HepG2 (cell line): ENCODE measurements around the gene OSBPL3. TPM values are rescaled to one million over a fixed set of nuclear protein-coding genes. Genes with fewer than 3 reads are reported as not detected.

Experiments
- ARID2 ChIP-seq: sonication (generic); formaldehyde crosslinking; IDR thresholded peaks from 2 replicates; pipeline ENCODE4 v1.8.1; 2022; ENCODE audit warnings: mild to moderate bottlenecking, missing genetic modification reagents, borderline replicate concordance
- CENPT ChIP-seq: sonication (generic); formaldehyde crosslinking; IDR thresholded peaks from 2 replicates; pipeline ENCODE4 v1.8.0; 2022; ENCODE audit warnings: low read depth, mild to moderate bottlenecking, moderate library complexity, missing genetic modification reagents
- FOSL1 ChIP-seq: sonication (generic); formaldehyde crosslinking; IDR thresholded peaks from 2 replicates; pipeline ENCODE4 v1.9.0; 2021; ENCODE audit warnings: missing genetic modification reagents, borderline replicate concordance
- MXI1 ChIP-seq: IDR thresholded peaks from 3 replicates; pipeline ENCODE4 v1.6.1; 2012; ENCODE audit warnings: low read depth, low read length, inconsistent platforms, borderline replicate concordance
- NFYC ChIP-seq: IDR thresholded peaks from 2 replicates; pipeline ENCODE4 v1.6.1; 2016; ENCODE audit warnings: missing genetic modification reagents, missing compliant biosample characterization
- NR0B2 ChIP-seq: sonication (generic); formaldehyde crosslinking; IDR thresholded peaks from 2 replicates; pipeline ENCODE4 v1.4.0; 2020; ENCODE audit warnings: mild to moderate bottlenecking, missing genetic modification reagents
- PBX2 ChIP-seq: IDR thresholded peaks from 2 replicates; pipeline ENCODE4 v1.6.1; 2016; ENCODE audit warnings: control low read depth
- PHF8 ChIP-seq: sonication (generic); formaldehyde crosslinking; IDR thresholded peaks from 2 replicates; pipeline ENCODE4 v1.5.0; 2020; ENCODE audit warnings: missing genetic modification reagents
- RFXAP ChIP-seq: sonication (generic); formaldehyde crosslinking; IDR thresholded peaks from 2 replicates; pipeline ENCODE4 v1.4.0; 2020; ENCODE audit warnings: missing genetic modification reagents, borderline replicate concordance
- RXRB ChIP-seq: IDR thresholded peaks from 2 replicates; pipeline ENCODE4 v1.6.1; 2016; ENCODE audit warnings: borderline replicate concordance, missing genetic modification reagents, missing compliant biosample characterization
- SNAPC2 ChIP-seq: sonication (generic); formaldehyde crosslinking; IDR thresholded peaks from 2 replicates; pipeline ENCODE4 v1.8.1; 2022; ENCODE audit warnings: mild to moderate bottlenecking, missing genetic modification reagents
- TMF1 ChIP-seq: sonication (generic); formaldehyde crosslinking; IDR thresholded peaks from 2 replicates; pipeline ENCODE4 v1.8.1; 2022; ENCODE audit warnings: low read depth, missing genetic modification reagents
- ZBTB14 ChIP-seq: sonication (generic); formaldehyde crosslinking; IDR thresholded peaks from 2 replicates; pipeline ENCODE4 v1.4.0; 2020; ENCODE audit warnings: missing genetic modification reagents
- ZBTB8A ChIP-seq: sonication (generic); formaldehyde crosslinking; IDR thresholded peaks from 2 replicates; pipeline ENCODE4 v1.4.0; 2020; ENCODE audit warnings: mild to moderate bottlenecking, low read depth, missing genetic modification reagents, borderline replicate concordance
- ZNF235 ChIP-seq: sonication (generic); formaldehyde crosslinking; IDR thresholded peaks from 2 replicates; pipeline ENCODE4 v1.8.1; 2023; ENCODE audit warnings: mild to moderate bottlenecking, missing genetic modification reagents, borderline replicate concordance
- ZNF274 ChIP-seq: sonication (generic); formaldehyde crosslinking; IDR thresholded peaks from 2 replicates; pipeline ENCODE4 v1.5.1; 2020; ENCODE audit warnings: mild to moderate bottlenecking, missing genetic modification reagents
- ZNF543 ChIP-seq: sonication (generic); formaldehyde crosslinking; IDR thresholded peaks from 2 replicates; pipeline ENCODE4 v1.4.0; 2020; ENCODE audit warnings: mild to moderate bottlenecking, missing genetic modification reagents
- ZNF547 ChIP-seq: sonication (generic); formaldehyde crosslinking; IDR thresholded peaks from 2 replicates; pipeline ENCODE4 v1.5.1; 2020; ENCODE audit warnings: mild to moderate bottlenecking, missing genetic modification reagents
- ZNF607 ChIP-seq: sonication (generic); formaldehyde crosslinking; IDR thresholded peaks from 2 replicates; pipeline ENCODE4 v1.5.1; 2020; ENCODE audit warnings: missing genetic modification reagents, mild to moderate bottlenecking, borderline replicate concordance
- ZNF644 ChIP-seq: IDR thresholded peaks from 2 replicates; pipeline ENCODE4 v1.6.1; 2016; ENCODE audit warnings: low read depth
- ZNF891 ChIP-seq: sonication (generic); formaldehyde crosslinking; IDR thresholded peaks from 2 replicates; pipeline ENCODE4 v1.5.0; 2020; ENCODE audit warnings: mild to moderate bottlenecking, missing genetic modification reagents
- polyA plus RNA-seq, 8 experiments: library from polyadenylated mRNA; depleted of rRNA in 3 of 8; stranded (reverse) in 7 of 8; unstranded in 1 of 8; fragments of >200 nt; fragmentation: Illumina TruSeq in 4 of 8; extraction: Trizol in 4 of 8; gene quantifications; 2 replicates each; pipeline versions ENCODE4 v1.2.1 to v1.2.3, GENCODE V29; 2011 to 2016; ENCODE audit warnings: low read depth in 4 of 8, missing spikeins in 1 of 8, mixed read lengths in 1 of 8; ENCODE audit not compliant: insufficient read depth in 1 of 8
- total RNA-seq, 5 experiments: library from RNA; depleted of rRNA; stranded (reverse); fragments of >200 nt; fragmentation: Illumina TruSeq; extraction: Trizol; gene quantifications; 2 replicates each; pipeline ENCODE4 v1.2.3, GENCODE V29; 2016; ENCODE audit warnings: low read depth in 1 of 5
- TF ChIP-seq, protein P1 (sequence below): sonication (generic); formaldehyde crosslinking; IDR thresholded peaks from 2 replicates; pipeline ENCODE4 v1.5.0; 2020; ENCODE audit warnings: mild to moderate bottlenecking, missing genetic modification reagents, moderate library complexity
- TF ChIP-seq, protein P2 (sequence below): sonication (generic); formaldehyde crosslinking; IDR thresholded peaks from 2 replicates; pipeline ENCODE4 v1.4.0; 2020; ENCODE audit warnings: missing genetic modification reagents

The OSBPL3 gene
- total and polyA plus RNA-seq, 2 of the 13 experiments (the other 11 are each of a cell fraction or from before 2014, with no cell fraction given): 8.8 to 28.9 TPM

DNA sequence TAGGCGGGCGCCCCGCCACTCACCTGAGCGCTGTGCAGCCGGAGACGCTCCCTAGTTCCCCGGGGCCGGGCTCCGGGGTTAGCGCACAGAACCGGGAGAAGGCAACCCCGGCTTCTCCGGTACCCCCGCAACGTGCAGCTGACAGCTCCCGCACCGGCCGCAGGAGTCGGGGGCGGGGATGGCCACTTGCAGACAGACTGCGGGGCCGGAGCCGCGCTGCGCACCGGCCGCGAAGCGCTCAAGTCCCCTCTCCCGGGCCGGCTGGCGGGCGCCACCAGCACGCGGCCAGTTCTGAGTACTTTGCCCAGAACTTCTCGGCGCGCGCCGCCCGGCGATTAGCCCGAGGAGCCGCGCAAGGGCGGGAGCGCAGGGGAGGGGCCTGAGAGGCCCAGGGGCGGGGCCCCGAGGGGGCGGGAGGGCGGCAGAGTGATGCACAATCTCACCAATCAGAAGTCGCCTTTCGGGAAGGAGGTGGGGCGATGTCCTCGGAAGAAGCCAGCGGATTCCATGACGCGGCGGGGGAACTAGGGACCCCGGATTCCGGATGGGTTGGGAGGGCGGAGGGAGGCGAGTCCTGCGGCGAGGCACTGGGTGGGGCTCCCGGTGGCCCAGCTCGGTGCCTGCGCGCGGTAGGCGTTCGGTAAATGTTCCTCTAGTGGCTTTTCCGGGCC lies at the start of gene OSBPL3 (continued):
- TF ChIP-seq, protein P1, sequence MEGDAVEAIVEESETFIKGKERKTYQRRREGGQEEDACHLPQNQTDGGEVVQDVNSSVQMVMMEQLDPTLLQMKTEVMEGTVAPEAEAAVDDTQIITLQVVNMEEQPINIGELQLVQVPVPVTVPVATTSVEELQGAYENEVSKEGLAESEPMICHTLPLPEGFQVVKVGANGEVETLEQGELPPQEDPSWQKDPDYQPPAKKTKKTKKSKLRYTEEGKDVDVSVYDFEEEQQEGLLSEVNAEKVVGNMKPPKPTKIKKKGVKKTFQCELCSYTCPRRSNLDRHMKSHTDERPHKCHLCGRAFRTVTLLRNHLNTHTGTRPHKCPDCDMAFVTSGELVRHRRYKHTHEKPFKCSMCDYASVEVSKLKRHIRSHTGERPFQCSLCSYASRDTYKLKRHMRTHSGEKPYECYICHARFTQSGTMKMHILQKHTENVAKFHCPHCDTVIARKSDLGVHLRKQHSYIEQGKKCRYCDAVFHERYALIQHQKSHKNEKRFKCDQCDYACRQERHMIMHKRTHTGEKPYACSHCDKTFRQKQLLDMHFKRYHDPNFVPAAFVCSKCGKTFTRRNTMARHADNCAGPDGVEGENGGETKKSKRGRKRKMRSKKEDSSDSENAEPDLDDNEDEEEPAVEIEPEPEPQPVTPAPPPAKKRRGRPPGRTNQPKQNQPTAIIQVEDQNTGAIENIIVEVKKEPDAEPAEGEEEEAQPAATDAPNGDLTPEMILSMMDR (CRISPR knock-in tag): peak; percentile 46
- peak; percentile 75; the same call in 2 of the 3 replicates for TF ChIP-seq MXI1
- TF ChIP-seq RFXAP (CRISPR knock-in tag): 0 out of 2 replicates have a peak, but pooled peaks have one; percentile 20
- peak; percentile 15; the same call in 1 of the 2 replicates for TF ChIP-seq ZNF891 (CRISPR knock-in tag)
- 0 out of 2 replicates have a peak, but pooled peaks have one; percentile 12 for TF ChIP-seq ZNF547 (CRISPR knock-in tag)
- TF ChIP-seq ZNF543 (CRISPR knock-in tag): peak; percentile 51; the same call in 1 of the 2 replicates
- no peak for TF ChIP-seq FOSL1 (CRISPR knock-in tag)
- TF ChIP-seq ZNF235 (CRISPR knock-in tag): 0 out of 2 replicates have a peak, but pooled peaks have one; percentile 30
- no peak for TF ChIP-seq ZBTB8A (CRISPR knock-in tag)
- TF ChIP-seq ZBTB14: peak; percentile 68
- 0 out of 2 replicates have a peak, but pooled peaks have one; percentile 38 for TF ChIP-seq ZNF274 (CRISPR knock-in tag)
- TF ChIP-seq, protein P2, sequence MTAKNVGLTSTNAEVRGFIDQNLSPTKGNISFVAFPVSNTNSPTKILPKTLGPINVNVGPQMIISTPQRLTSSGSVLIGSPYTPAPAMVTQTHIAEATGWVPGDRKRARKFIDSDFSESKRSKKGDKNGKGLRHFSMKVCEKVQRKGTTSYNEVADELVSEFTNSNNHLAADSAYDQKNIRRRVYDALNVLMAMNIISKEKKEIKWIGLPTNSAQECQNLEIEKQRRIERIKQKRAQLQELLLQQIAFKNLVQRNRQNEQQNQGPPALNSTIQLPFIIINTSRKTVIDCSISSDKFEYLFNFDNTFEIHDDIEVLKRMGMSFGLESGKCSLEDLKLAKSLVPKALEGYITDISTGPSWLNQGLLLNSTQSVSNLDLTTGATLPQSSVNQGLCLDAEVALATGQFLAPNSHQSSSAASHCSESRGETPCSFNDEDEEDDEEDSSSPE (CRISPR knock-in tag): peak; percentile 87
- 0 out of 2 replicates have a peak, but pooled peaks have one; percentile 15 for TF ChIP-seq ZNF644 (CRISPR knock-in tag)
- peak; percentile 34; the same call in 1 of the 2 replicates for TF ChIP-seq SNAPC2 (CRISPR knock-in tag)
- peak; percentile 69 for TF ChIP-seq ZNF607 (CRISPR knock-in tag)
- TF ChIP-seq RXRB (CRISPR knock-in tag): peak; percentile 36; the same call in 1 of the 2 replicates
- peak; percentile 78 for TF ChIP-seq TMF1 (CRISPR knock-in tag)
- peak; percentile 79; the same call in 1 of the 2 replicates for TF ChIP-seq ARID2 (CRISPR knock-in tag)
- TF ChIP-seq PBX2 (CRISPR knock-in tag): peak; percentile 89
- no peak for TF ChIP-seq CENPT (CRISPR knock-in tag)
- peak; percentile 66; the same call in 1 of the 2 replicates for TF ChIP-seq NR0B2 (CRISPR knock-in tag)
- peak; percentile 89 for TF ChIP-seq NFYC (CRISPR knock-in tag)
- TF ChIP-seq PHF8 (CRISPR knock-in tag): peak; percentile 69
